GM12873 (cell line): ENCODE measurements around the gene ARG2.

ENCODE experiments used
- CTCF ChIP-seq: IDR thresholded peaks from 2 replicates; pipeline ENCODE4 v1.5.1; 2012; ENCODE audit warnings: low read depth, mild to moderate bottlenecking, moderate library complexity, low read length, control low read depth; ENCODE audit not compliant: insufficient read depth; ENCODE audit errors: missing control alignments

The ARG2 gene

GRCh38 chr14:67574806-67575205 is 44.9 kb upstream of the ARG2 start:
- TF ChIP-seq CTCF, result no peak

- TF ChIP-seq CTCF, result no peak
These were observed 44.0 kb upstream of the ARG2 start for GRCh38 chr14:67575684-67576083.

GRCh38 chr14:67576216-67576955 is 43.3 kb upstream of the ARG2 start:
- TF ChIP-seq CTCF, result no peak

- TF ChIP-seq CTCF, result no peak
These were observed 42.4 kb upstream of the ARG2 start for GRCh38 chr14:67577181-67577808.

- TF ChIP-seq CTCF, result no peak
These were observed 41.6 kb upstream of the ARG2 start for GRCh38 chr14:67577909-67578749.

GRCh38 chr14:67579040-67579439 is 40.7 kb upstream of the ARG2 start:
- no peak for TF ChIP-seq CTCF

- no peak for TF ChIP-seq CTCF
These were observed 40.1 kb upstream of the ARG2 start for GRCh38 chr14:67579636-67580035.
